Left lobe of liver (tissue), 2 donors: Measurements from ENCODE around the gene TPPP3. TPM values are rescaled to one million over a fixed set of nuclear protein-coding genes. Genes with fewer than 3 reads are reported as not detected.
A peak's percentile ranks its signal among the peaks of the same experiment; 100 is the strongest.
"Not testable (repeated sequence)": the region's sequence is repeated elsewhere in the genome, so short reads cannot be mapped to it uniquely, and the experiment has no call there.

Experiments used
- ATAC-seq: fragments of 200-7000 bp; cut with Tn5 transposase; one replicate; pipeline ENCODE4 v1.9.1; 2020; ENCODE audit warnings: mild to moderate bottlenecking, moderate library complexity
- DNase-seq: peaks from one replicate; pipeline ENCODE4 v3.0.0-alpha.2; 2020; ENCODE audit warnings: low spot score
- total RNA-seq: library from RNA; stranded (reverse); gene quantifications from one replicate; pipeline ENCODE4 v1.2.1, GENCODE V29; 2021
- donor health status: DM: no; HTN: no; CAD: no; lungs with moderate emphysema.
- donor health status: DM: no; HTN: yes; CAD: no.

TPPP3 gene
- total RNA-seq, 1 donor from 2014 or later = 0.40 TPM

DNA sequence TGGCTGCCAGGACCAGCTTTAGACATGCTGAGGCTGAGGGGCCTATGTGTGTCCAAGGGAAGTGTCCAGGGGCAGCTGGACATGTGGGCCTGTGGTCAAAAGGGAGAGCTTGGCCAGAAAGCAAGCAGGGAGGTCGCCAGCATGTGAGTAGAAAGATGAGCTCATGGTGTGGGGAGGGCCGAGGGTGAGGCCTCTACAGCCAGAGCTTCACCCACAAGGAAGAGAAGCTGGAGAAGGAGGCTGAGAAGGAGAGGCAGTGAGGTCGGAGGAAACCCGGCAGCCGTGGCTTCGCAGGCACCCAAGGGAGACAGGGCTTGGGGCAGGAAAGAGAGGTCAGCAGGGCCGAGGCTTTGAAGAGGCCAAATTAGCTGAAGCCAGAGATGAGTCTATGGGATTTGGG, 33.7 kb upstream of the TPPP3 start:
- DNase-seq (no peak), ATAC-seq (no peak)

DNA sequence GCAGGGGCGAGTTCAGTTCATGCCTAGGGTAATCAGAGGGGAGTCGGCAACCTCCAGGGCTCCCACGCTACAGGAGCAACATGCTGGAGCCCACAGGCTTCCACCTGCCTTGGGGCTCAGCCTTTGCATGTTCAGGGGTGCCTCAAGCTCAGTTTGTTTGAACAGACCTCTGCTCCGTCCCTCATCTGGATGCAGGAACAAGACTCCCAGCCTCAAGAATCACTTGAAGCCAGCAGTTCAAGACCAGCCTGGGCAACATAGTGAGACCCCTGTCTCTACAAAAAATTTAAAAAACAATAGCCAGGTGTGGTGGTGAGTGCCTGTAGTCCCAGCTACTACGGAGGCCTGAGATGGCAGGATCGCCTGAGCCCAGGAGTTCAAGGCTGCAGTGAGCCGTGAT, 32.7 kb upstream of the TPPP3 start:
- DNase-seq = no peak
- ATAC-seq = no peak

DNA sequence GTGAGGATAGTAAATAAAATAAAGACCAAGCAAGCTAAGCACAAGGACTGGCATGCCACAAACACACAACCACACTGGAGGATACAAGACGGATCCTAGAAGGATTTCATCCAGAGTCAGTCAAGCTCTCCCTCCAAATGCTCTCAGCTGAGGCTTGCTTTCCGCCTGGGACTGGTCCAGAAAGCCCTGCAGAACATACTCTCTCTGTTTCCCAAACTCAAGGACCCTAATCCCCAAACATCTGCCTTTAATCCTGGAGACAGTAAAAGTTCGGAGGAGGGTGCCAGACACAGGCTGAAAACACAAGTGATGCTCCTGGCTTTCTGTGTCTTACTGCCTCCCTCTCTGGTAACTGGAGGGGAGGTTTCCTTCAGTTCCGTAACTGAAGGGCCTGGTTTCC, 32.3 kb upstream of the TPPP3 start:
- ATAC-seq (no peak), DNase-seq (no peak)

DNA sequence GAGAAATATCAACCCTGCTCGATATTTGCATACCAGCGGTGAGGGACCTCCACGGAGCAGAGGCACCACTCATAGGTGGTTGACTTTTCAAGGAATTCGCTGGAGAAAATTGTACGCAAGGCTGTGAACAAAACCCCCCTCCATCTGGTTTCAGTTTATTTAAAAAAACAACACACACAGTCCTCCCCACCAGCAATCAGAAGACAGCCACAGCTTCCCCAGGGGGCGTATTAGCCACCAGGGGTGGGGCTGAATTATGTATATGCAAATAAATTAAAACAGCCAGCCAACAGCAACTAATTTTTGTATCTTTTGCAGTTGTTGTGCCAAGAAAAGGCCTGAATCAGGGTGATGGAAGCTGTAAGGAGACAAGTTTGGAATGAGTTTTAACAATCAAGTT, 31.8 kb upstream of the TPPP3 start:
- no peak for ATAC-seq

GRCh38 chr16:67424261-67424615, 30.9 kb upstream of the TPPP3 start:
- DNase-seq (no peak), ATAC-seq (no peak)

More for the DNA sequence above, 31.8 kb upstream of the TPPP3 start:
- DNase-seq = no peak

DNA sequence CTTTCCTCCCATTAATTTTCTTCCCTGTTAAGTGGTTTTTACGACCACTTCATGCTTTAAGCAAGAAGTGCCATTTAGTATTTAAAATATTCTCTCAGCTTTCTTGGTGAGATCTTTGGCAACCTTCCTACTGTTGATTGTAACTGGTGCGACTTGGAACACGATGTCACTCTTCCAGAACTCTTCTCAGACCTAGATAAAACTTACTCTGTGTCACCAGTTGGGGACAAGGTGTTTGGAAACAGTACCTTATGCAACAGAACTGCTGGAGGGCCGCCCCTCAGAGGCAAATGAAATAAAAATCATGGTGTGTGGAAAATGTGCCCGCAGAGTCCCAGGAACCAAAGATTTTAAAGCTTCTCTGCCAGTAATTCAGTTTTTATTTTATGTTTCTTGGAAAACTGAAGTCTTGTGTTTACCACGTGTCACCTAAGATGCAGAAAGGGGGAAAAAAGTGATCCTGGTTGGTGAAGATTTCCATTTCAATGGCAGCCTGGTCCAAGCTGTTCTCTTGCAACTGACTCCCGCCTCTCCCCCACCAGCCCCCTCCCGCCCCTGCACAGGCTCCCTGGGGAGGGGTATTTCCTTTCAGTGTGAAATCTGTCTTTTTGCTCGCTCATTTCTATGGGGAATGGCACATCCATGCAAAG, 30.4 kb upstream of the TPPP3 start:
- no peak for ATAC-seq
- DNase-seq = no peak

DNA sequence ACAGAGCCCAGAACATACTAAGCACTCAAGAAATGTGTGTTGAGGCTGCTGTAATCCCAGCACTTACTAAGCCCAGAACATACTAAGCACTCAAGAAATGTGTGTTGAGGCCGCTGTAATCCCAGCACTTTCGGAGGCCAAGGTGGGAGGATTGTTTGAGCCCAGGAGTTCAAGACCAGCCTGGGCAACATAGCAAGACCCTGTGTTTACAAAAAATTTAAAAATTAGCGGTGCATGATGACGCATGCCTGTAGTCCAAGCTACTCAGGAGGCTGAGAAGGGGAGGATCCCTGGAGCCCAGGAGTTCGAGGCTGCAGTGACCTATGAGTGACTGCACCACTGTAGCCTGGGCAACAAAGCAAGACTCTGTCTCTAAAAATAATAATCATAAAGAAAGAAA, 29.7 kb upstream of the TPPP3 start:
- DNase-seq (no peak), ATAC-seq (no peak)

- no peak for ATAC-seq
- no peak for DNase-seq
Observed at GRCh38 chr16:67421030-67421429, 27.7 kb upstream of the TPPP3 start.

DNA sequence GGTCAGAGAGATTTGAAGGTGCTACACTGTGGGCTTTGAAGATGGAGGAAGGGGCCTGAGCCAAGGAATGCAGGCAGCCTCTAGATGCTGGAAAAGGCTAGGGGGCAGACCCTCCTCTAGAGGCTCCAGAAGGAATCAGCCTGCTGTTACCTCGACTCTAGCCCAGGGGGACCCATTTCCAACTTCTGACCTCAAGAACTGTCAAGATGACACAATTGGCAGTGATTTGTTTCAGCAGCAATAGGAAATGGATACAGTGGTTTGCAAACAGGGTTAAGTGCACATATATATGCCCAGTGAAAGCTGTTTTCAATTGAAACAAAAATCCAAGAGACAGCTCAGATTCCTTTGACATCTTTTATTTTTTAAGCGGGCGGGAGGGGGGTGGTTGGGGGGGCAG, 26.6 kb upstream of the TPPP3 start:
- ATAC-seq (no peak), DNase-seq (no peak)

GRCh38 chr16:67419502-67419901, 26.2 kb upstream of the TPPP3 start:
- ATAC-seq (no peak), DNase-seq (no peak)

DNA sequence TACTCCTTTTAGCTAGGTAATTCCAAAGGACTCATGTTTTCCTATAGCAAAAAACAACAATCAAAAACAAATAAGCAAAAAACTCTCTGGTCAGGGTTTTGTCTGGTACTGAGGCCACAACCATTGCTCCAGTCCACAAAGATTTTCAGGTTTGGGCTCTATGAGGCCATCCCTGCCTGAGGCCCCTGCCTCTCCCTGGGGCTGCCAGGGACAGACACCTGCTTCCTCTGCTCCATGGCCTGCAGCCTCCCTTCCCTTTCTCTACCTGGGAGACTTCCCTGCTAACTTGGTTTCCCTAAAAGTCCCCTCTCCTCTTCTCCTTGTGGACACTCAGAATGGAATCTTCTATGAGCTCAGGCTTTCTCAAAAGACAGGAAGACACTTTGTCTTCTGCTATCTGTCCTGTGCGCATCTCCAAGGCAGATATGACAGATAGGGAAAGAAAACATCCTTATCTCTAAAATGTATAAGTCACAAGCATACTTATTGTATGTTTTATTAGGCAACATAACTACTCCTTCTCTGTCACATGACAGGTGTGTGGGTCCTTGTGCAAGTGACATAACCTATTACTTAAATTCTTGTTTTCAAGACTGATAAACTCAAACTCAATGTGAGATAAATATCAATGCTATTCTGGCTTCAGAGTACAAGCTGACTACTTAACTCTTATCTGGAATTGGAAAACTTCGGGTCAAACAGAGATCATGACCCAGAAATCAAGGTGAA, 24.2 kb upstream of the TPPP3 start:
- ATAC-seq (no peak), DNase-seq (no peak)

DNA sequence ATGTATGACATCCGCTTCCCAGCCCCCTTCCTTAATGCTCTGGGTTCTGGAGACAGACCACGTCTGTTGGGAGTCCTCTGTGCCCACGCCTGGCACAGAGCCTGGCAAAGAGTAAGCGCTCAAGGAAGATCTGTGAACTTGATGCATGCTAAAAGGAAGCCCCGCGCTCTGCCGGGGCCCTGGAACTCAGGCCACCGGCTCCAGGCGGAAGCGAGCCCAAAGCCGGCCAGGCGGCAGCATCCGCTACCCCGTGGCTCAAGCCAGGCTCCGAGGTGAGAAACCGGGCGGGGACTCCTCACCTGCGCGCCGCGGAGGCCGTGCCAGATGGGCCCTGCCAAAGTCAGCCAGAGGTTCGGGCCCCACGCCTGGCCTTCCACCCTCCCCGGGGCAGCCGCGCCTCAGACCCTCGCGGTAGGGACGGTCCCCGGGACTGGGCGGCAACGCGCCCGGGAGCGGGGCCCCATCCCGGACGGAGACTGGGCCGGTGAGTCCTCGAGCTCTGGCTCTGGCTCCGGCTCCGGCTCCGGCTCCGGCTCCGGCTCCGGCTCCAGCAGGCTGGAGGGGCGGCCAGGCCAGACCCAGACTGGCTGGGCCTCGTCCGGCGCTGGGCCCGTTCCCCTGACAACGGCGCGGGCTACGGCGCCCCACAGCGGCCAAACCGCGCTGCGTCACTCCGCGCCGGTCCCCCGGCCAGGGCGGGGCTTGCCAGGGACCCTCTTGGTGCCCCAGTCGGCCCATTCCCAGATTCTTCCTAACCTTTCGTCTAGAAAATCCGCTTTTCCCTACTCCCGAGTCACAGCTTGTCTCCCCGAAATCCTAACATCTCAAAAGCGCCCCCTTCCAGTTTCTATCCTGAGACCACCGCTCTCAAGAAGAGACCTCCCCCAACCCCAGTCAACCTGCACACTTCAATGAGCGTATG, 22.8 kb upstream of the TPPP3 start, which contains the start of gene ZDHHC1:
Gene ZDHHC1, minus strand, starts transcription at position 606 of the 922 bp plus-strand sequence. CDS start 8,702 bp downstream, outside the sequence.
- ATAC-seq (peak; percentile 97), DNase-seq (peak; percentile 66)

- not testable (repeated sequence) for DNase-seq, ATAC-seq
Observed at GRCh38 chr16:67415421-67415820, 22.1 kb upstream of the TPPP3 start.

- ATAC-seq = no peak
- DNase-seq = no peak
Observed at GRCh38 chr16:67413978-67414911, 20.9 kb upstream of the TPPP3 start.

- no peak for DNase-seq
- no peak for ATAC-seq
Observed at GRCh38 chr16:67412294-67412693, 19.0 kb upstream of the TPPP3 start.

DNA sequence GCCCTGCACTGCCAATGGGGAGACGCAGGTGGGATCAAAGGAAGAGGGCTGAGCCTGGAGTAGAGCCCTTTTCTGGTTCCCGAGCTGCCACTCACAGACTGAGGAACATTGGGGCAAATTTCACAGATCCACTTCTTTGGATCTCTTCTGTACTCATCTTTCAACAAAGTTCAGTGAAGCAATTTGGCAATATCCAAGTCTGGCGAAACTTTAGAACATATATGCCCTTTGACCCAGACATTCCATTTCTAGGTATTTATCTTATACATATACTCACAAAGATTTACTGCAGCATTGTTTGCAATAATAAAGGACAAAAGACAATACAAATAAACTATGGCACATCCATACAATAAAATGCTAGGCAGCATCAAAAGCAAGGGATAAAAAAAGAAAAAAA, 18.0 kb upstream of the TPPP3 start:
- no peak for DNase-seq
- ATAC-seq = no peak

DNA sequence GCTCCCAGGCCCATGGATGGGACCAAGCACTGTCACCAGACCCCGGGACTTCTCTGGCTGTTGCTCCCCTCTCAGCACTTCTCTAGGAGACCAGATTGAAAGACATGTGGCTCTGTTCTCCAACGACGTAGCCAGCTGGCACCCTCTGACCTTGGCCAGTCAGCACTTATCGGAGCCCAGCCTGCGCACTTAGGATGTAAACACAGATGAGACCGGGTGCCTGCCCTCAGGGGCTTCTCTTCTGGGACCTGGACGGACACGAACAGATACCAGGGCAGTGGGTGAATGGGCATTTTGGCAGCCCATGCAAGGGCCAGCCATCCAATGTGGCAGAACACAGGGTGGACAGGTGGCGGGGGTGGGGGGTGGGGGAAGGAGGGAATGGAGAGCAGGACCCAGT, 16.3 kb upstream of the TPPP3 start:
- DNase-seq = no peak
- no peak for ATAC-seq

DNA sequence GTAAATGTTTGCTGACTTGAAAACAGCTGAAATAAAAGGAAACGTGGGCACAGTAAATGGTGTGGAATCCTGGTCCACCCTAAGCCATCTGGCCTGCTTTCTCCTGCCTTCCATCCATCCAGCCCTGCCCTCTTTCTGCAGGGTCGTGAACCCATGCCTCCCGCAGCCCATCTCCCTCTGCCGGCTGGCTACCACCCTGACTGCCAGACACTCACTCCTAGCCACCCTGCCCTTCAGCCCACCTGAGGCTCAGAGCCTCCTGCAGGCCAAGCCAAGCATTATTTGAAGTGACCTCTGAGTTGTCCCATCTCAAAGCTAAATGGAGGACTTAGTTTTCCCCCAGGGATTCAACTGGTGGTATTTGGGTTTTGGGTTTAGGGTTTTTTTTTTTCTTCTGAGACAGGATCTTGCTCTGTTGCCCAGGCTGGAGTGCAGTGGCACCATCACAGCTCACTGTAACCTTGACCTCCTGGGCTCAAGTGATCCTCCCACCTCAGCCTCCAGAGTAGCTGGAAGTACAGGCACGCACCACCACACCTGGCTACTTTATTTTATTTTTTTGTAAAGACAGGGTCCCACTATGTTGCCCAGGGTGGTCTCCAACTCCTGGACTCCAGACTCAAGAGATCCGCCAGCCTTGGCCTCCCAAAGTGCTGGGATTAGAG, 14.6 kb upstream of the TPPP3 start:
- no peak for DNase-seq
- ATAC-seq = no peak

- ATAC-seq = no peak
- no peak for DNase-seq
Observed at GRCh38 chr16:67407176-67407787, 14.0 kb upstream of the TPPP3 start.
